HG03571 (cell line): ENCODE data around the gene WIPF3.

Experiments used
- ATAC-seq: cut with Tn5 transposase; IDR thresholded peaks from one replicate; pipeline ENCODE4 v1.9.1; 2021; ENCODE audit not compliant: unreplicated experiment

WIPF3 gene

GRCh38 chr7:29806208-29806994 lies at the start of gene WIPF3:
WIPF3 (plus strand) TSS chr7:29806508; CDS start chr7:29834725, 28,217 bp downstream.
- ATAC-seq: no peak

- no peak for ATAC-seq
Observed at GRCh38 chr7:29763266-29763665, 43.0 kb upstream of the WIPF3 start.

- ATAC-seq: no peak
Observed at GRCh38 chr7:29764227-29764626, 42.1 kb upstream of the WIPF3 start.

- no peak for ATAC-seq
Observed at GRCh38 chr7:29765490-29765889, 40.8 kb upstream of the WIPF3 start.

GRCh38 chr7:29770371-29770770 lies 35.9 kb upstream of the WIPF3 start:
- no peak for ATAC-seq

- ATAC-seq: no peak
Observed at GRCh38 chr7:29771081-29771816, 35.1 kb upstream of the WIPF3 start.

- ATAC-seq: no peak
Observed at GRCh38 chr7:29779017-29779416, 27.3 kb upstream of the WIPF3 start.

GRCh38 chr7:29780346-29780745 lies 26.0 kb upstream of the WIPF3 start:
- no peak for ATAC-seq

- ATAC-seq: no peak
Observed at GRCh38 chr7:29783671-29784070, 22.6 kb upstream of the WIPF3 start.

- no peak for ATAC-seq
Observed at GRCh38 chr7:29793507-29793906, 12.8 kb upstream of the WIPF3 start.

- no peak for ATAC-seq
Observed at GRCh38 chr7:29794959-29795629, 11.2 kb upstream of the WIPF3 start.

- ATAC-seq: no peak
Observed at GRCh38 chr7:29795696-29796580, 10.4 kb upstream of the WIPF3 start.

GRCh38 chr7:29797112-29797944 lies 9.0 kb upstream of the WIPF3 start:
- no peak for ATAC-seq

GRCh38 chr7:29798422-29798821 lies 7.9 kb upstream of the WIPF3 start:
- ATAC-seq: no peak

GRCh38 chr7:29801929-29802328 lies 4.4 kb upstream of the WIPF3 start:
- no peak for ATAC-seq

GRCh38 chr7:29805031-29805430 lies 1.3 kb upstream of the WIPF3 start:
- no peak for ATAC-seq

- no peak for ATAC-seq
Observed at GRCh38 chr7:29805886-29806207, 461 bp upstream of the WIPF3 start.

- no peak for ATAC-seq
Observed at GRCh38 chr7:29806995-29807841, 910 bp downstream of the WIPF3 start.
